HL-60/S4 treated with phorbol 12-myristate 13-acetate at 8.2 ng/mL for 4 days and 3 days (cell line): ENCODE results near the gene KLK2.

Experiments
- in situ Hi-C: fragments of 300-500 bp; cut with MboI; formaldehyde crosslinking; loops from 2 replicates; pipeline ENCODE4 v1.15.0; 2022; ENCODE audit warnings: low sequenced_read_pairs

KLK2 gene

GRCh38 chr19:50844296-50844935 lies 28.8 kb upstream of the KLK2 start:
- in situ Hi-C loops: no loop called here

GRCh38 chr19:50850738-50851137 lies 22.5 kb upstream of the KLK2 start:
- in situ Hi-C loops: no loop called here

DNA sequence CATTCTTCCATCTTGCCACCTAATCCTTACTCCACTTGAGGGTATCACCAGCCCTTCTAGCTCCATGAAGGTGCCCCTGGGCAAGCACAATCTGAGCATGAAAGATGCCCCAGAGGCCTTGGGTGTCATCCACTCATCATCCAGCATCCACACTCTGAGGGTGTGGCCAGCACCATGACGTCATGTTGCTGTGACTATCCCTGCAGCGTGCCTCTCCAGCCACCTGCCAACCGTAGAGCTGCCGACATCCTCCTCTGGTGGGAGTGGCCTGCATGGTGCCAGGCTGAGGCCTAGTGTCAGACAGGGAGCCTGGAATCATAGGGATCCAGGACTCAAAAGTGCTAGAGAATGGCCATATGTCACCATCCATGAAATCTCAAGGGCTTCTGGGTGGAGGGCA lies 21.6 kb upstream of the KLK2 start:
- in situ Hi-C loops: no loop called here

- in situ Hi-C loops: no loop called here
Observed at GRCh38 chr19:50854636-50855410, 18.4 kb upstream of the KLK2 start, which contains the start of gene KLK3. Gene KLK3, plus strand, starts transcription at chr19:50854915. Its CDS starts 41 bp downstream, at chr19:50854956.

DNA sequence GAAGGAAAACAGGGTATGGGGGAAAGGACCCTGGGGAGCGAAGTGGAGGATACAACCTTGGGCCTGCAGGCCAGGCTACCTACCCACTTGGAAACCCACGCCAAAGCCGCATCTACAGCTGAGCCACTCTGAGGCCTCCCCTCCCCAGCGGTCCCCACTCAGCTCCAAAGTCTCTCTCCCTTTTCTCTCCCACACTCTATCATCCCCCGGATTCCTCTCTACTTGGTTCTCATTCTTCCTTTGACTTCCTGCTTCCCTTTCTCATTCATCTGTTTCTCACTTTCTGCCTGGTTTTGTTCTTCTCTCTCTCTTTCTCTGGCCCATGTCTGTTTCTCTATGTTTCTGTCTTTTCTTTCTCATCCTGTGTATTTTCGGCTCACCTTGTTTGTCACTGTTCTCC lies 15.9 kb upstream of the KLK2 start:
- in situ Hi-C loops: no loop called here

DNA sequence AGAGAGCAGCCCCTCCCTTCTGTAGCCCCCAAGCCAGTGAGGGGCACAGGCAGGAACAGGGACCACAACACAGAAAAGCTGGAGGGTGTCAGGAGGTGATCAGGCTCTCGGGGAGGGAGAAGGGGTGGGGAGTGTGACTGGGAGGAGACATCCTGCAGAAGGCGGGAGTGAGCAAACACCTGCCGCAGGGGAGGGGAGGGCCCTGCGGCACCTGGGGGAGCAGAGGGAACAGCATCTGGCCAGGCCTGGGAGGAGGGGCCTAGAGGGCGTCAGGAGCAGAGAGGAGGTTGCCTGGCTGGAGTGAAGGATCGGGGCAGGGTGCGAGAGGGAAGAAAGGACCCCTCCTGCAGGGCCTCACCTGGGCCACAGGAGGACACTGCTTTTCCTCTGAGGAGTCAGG lies 14.4 kb upstream of the KLK2 start:
- in situ Hi-C loops: no loop called here

GRCh38 chr19:50859849-50860248 lies 13.4 kb upstream of the KLK2 start:
- in situ Hi-C loops: no loop called here

GRCh38 chr19:50861010-50861409 lies 12.2 kb upstream of the KLK2 start:
- in situ Hi-C loops: no loop called here

GRCh38 chr19:50861496-50862286 lies 11.5 kb upstream of the KLK2 start:
- in situ Hi-C loops: no loop called here

- in situ Hi-C loops: no loop called here
Observed at GRCh38 chr19:50869479-50869878, 3.8 kb upstream of the KLK2 start.

GRCh38 chr19:50870417-50871089 lies 2.7 kb upstream of the KLK2 start:
- in situ Hi-C loops: no loop called here

- in situ Hi-C loops: no loop called here
Observed at GRCh38 chr19:50874211-50874610, 972 bp downstream of the KLK2 start.

DNA sequence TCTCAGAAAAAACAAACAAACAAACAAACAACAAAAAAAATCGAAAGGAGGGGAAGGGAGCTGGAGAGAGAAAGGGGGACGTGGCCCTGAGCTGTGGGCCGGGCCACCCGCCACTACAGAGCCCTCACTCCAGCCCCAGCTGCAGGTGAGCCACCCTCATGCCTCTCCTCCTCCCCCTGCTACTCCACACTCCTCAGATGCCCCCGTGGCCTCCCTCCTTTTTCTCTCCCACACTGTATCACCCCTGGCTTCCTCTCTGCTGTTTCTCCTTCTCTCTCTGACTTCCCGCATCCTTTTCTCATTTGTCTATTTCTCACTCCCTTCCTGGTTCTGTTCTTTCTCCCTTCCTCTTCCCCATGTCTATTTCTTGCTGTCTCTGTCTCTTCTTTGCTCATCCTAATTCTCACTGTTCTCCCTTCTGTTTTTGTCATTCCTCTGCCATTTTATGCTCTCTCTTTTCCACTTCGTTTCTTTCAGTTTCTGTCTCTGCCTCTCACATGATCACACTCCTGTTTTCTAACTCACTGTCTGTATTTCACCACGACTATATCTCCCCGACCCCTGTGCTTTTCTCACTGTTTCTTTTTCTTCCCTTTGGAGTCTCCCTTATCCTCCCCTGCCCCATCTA lies 2.7 kb downstream of the KLK2 start:
- in situ Hi-C loops: no loop called here

- in situ Hi-C loops: no loop called here
Observed at GRCh38 chr19:50876456-50876855, 3.2 kb downstream of the KLK2 start.

DNA sequence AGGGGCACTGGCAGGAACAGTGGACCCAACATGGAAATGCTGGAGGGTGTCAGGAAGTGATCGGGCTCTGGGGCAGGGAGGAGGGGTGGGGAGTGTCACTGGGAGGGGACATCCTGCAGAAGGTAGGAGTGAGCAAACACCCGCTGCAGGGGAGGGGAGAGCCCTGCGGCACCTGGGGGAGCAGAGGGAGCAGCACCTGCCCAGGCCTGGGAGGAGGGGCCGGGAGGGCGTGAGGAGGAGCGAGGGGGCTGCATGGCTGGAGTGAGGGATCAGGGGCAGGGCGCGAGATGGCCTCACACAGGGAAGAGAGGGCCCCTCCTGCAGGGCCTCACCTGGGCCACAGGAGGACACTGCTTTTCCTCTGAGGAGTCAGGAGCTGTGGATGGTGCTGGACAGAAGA lies 4.1 kb downstream of the KLK2 start:
- in situ Hi-C loops: no loop called here

DNA sequence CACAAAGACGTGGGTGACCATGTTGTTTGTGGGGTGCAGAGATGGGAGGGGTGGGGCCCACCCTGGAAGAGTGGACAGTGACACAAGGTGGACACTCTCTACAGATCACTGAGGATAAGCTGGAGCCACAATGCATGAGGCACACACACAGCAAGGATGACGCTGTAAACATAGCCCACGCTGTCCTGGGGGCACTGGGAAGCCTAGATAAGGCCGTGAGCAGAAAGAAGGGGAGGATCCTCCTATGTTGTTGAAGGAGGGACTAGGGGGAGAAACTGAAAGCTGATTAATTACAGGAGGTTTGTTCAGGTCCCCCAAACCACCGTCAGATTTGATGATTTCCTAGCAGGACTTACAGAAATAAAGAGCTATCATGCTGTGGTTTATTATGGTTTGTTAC lies 5.6 kb downstream of the KLK2 start:
- in situ Hi-C loops: no loop called here

DNA sequence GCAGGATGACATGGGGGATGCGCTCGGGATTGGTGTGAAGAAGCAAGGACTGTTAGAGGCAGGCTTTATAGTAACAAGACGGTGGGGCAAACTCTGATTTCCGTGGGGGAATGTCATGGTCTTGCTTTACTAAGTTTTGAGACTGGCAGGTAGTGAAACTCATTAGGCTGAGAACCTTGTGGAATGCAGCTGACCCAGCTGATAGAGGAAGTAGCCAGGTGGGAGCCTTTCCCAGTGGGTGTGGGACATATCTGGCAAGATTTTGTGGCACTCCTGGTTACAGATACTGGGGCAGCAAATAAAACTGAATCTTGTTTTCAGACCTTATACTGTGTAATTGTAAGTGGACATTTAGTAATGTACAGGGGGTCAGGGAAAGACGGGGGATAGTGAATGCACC lies 7.0 kb downstream of the KLK2 start:
- in situ Hi-C loops: no loop called here

- in situ Hi-C loops: no loop called here
Observed at GRCh38 chr19:50882188-50882587, 8.9 kb downstream of the KLK2 start.

- in situ Hi-C loops: no loop called here
Observed at GRCh38 chr19:50889638-50890037, 16.4 kb downstream of the KLK2 start.

DNA sequence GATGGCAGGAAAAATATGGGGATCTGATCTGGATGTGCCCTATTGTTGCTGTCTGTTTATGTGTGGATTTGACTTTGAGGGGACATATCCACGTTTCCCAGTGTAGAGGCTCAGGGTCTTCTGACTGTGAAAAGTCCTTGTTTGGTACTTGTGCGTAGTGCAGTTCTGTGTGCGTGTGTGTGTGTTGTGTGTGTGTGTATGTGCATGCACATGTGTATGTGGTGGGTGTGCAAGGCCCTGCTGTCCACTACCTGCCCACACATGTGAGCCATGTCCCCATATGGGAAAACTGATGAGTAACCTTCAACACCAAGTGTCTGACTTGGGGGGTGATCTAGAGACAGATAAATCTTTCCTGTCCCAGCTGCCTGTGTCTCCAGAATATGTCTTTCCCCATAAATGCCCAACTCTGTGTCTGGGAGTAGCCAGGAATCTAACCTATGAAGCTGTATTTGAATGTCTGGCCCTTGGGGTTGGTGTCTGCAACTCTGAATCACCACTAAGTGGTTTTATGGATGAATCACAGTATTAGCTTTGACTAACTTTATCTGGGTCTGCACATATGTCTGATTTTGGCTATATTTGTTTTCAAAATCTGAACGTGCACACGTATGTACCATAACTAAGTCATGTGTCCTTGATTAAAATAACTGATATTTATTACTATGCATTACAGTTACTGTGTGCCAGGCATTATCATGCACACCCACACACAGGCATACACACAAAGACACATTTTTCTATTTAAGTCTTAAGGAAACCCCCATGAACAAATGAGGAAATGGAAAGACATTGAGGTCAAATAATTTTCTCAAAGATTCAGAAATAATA lies 17.4 kb downstream of the KLK2 start:
- in situ Hi-C loops: no loop called here
